NB4 (cell line): ENCODE results near the gene COL4A1.

ENCODE experiments used
- CTCF ChIP-seq: IDR thresholded peaks from one replicate; pipeline ENCODE4 v1.5.1; 2012; ENCODE audit warnings: low read depth, low read length
- MYC ChIP-seq: IDR thresholded peaks from 2 replicates; pipeline ENCODE4 v1.6.1; 2011; ENCODE audit warnings: low read depth, low read length
- POLR2A ChIP-seq: IDR thresholded peaks from 2 replicates; pipeline ENCODE4 v1.6.1; 2011; ENCODE audit warnings: mild to moderate bottlenecking; ENCODE audit not compliant: insufficient read length; ENCODE audit errors: extremely low read depth

- TF ChIP-seq CTCF (no peak), POLR2A (no peak), MYC (no peak)
Measured at GRCh38 chr13:110110783-110111182, 196.2 kb downstream of the COL4A1 start.
